ENCODE measurements around the gene GANAB. TPM values are rescaled to one million over a fixed set of nuclear protein-coding genes. Genes with fewer than 3 reads are reported as not detected.

GANAB gene
- total RNA-seq, 1 experiment from 2014 or later: 364 TPM

- peaks cover 5% of the 10 kb centered on the region for H3K4me1 Mint-ChIP-seq (ENCODE audit: insufficient read depth, unreplicated experiment)
- H3K27ac Mint-ChIP-seq (ENCODE audit: low read depth, unreplicated experiment): peak overlapping the region; percentile 95
- H3K9me3 Mint-ChIP-seq (ENCODE audit: unreplicated experiment): no peaks in the 10 kb centered on the region
- POLR2A ChIA-PET: interaction anchor here (0.5 to 10.6 kb wide), 16 partner anchors 9 to 121 kb away, joined by 3 to 182 read pairs (median 5); partner anchors contain the start of genes B3GAT3, EEF1G, GANAB and HNRNPUL2
- H3K4me3 Mint-ChIP-seq (ENCODE audit: unreplicated experiment): no peak overlapping the region
- CTCF ChIA-PET: interaction anchor here (0.6 to 1.0 kb wide), 3 partner anchors 38 to 290 kb away, joined by 3 to 4 read pairs (median 3); partner anchors contain the start of genes EEF1G and GNG3
- BruUV-seq (replicated peaks): no TSS peak
- intact Hi-C loops (cut with micrococcal nuclease): loop anchor here (5.0 kb wide), 1 partner anchor 77 kb away; the partner anchor contains the start of gene TUT1
- peaks cover 74% of the 10 kb centered on the region for H3K36me3 Mint-ChIP-seq (ENCODE audit: insufficient read depth, unreplicated experiment)
- DNase-seq (ENCODE audit: unreplicated experiment): peak; percentile 49
- H3K27me3 Mint-ChIP-seq (ENCODE audit: insufficient read depth, unreplicated experiment): no peaks in the 10 kb centered on the region
- no peak for TF ChIP-seq CTCF (IDR thresholded peaks at IDR 0.05; ENCODE audit: unreplicated experiment)
Observed at GRCh38 chr11:62669420-62670161, 23.2 kb upstream of the GANAB start.

- CTCF ChIA-PET: interaction anchor here (0.6 to 1.9 kb wide), 9 partner anchors 9 to 1239 kb away, joined by 3 to 15 read pairs (median 3); partner anchors contain the start of gene UBXN1
- no peak for DNase-seq (ENCODE audit: unreplicated experiment)
- Mint-ChIP-seq H3K27ac (ENCODE audit: low read depth, unreplicated experiment) (peak overlapping the region; percentile 91), H3K36me3 (ENCODE audit: insufficient read depth, unreplicated experiment) (peaks cover 69% of the 10 kb centered on the region), H3K9me3 (ENCODE audit: unreplicated experiment) (no peaks in the 10 kb centered on the region), H3K27me3 (ENCODE audit: insufficient read depth, unreplicated experiment) (no peaks in the 10 kb centered on the region), H3K4me3 (ENCODE audit: unreplicated experiment) (peak overlapping the region; percentile 98), H3K4me1 (ENCODE audit: insufficient read depth, unreplicated experiment) (peaks cover 5% of the 10 kb centered on the region)
- BruUV-seq (replicated peaks): no TSS peak
- no peak for TF ChIP-seq CTCF (IDR thresholded peaks at IDR 0.05; ENCODE audit: unreplicated experiment)
- intact Hi-C loops (cut with micrococcal nuclease): no loop called here
- POLR2A ChIA-PET: interaction anchor here (0.7 to 10.6 kb wide), 21 partner anchors 11 to 214 kb away, joined by 3 to 222 read pairs (median 7); partner anchors contain the start of genes AHNAK, B3GAT3, EEF1G and GANAB
Observed at GRCh38 chr11:62667460-62667859, 21.0 kb upstream of the GANAB start.

GRCh38 chr11:62666259-62666926 is 20.0 kb upstream of the GANAB start:
- intact Hi-C loops (cut with micrococcal nuclease): no loop called here
- peak; percentile 16 for DNase-seq (ENCODE audit: unreplicated experiment)
- no peak for TF ChIP-seq CTCF (IDR thresholded peaks at IDR 0.05; ENCODE audit: unreplicated experiment)
- H3K9me3 Mint-ChIP-seq (ENCODE audit: unreplicated experiment): no peaks in the 10 kb centered on the region
- POLR2A ChIA-PET: interaction anchor here (0.6 to 10.6 kb wide), 37 partner anchors 7 to 1749 kb away, joined by 3 to 222 read pairs (median 7); partner anchors contain the start of genes B3GAT3, EEF1G, GANAB and HNRNPUL2
- H3K4me3 Mint-ChIP-seq (ENCODE audit: unreplicated experiment): peak overlapping the region; percentile 98
- peaks cover 5% of the 10 kb centered on the region for H3K4me1 Mint-ChIP-seq (ENCODE audit: insufficient read depth, unreplicated experiment)
- peaks cover 70% of the 10 kb centered on the region for H3K36me3 Mint-ChIP-seq (ENCODE audit: insufficient read depth, unreplicated experiment)
- CTCF ChIA-PET: interaction anchor here (0.6 to 1.9 kb wide), 7 partner anchors 9 to 1238 kb away, joined by 3 to 13 read pairs (median 3); no protein-coding TSS in a partner anchor
- H3K27ac Mint-ChIP-seq (ENCODE audit: low read depth, unreplicated experiment): peak overlapping the region; percentile 91
- H3K27me3 Mint-ChIP-seq (ENCODE audit: insufficient read depth, unreplicated experiment): no peaks in the 10 kb centered on the region
- no TSS peak for BruUV-seq (replicated peaks)
